Measurements from ENCODE around the gene HTD2.
"Not testable (repeated sequence)": the region's sequence is repeated elsewhere in the genome, so short reads cannot be mapped to it uniquely, and the experiment has no call there.

HTD2 gene

GRCh38 chr3:58337190-58337589 lies 30.9 kb downstream of the HTD2 start:
- no peak for DNase-seq (ENCODE audit: low read depth)
- TF ChIP-seq CTCF (conservative IDR thresholded peaks at IDR 0.05; ENCODE audit: control insufficient read depth, insufficient read depth, low read depth, low read length): no peak
- H3K4me3 ChIP-seq (ENCODE audit: control insufficient read depth, low read depth, low read length): no peak overlapping the region

GRCh38 chr3:58339146-58339545 lies 32.8 kb downstream of the HTD2 start:
- DNase-seq (ENCODE audit: low read depth); H3K4me3 ChIP-seq (ENCODE audit: control insufficient read depth, low read depth, low read length): not testable (repeated sequence)

- DNase-seq (ENCODE audit: low read depth): no peak
- no peak for TF ChIP-seq CTCF (conservative IDR thresholded peaks at IDR 0.05; ENCODE audit: control insufficient read depth, insufficient read depth, low read depth, low read length)
- H3K4me3 ChIP-seq (ENCODE audit: control insufficient read depth, low read depth, low read length): no peak overlapping the region
Measured at GRCh38 chr3:58340594-58341244, 34.4 kb downstream of the HTD2 start.

GRCh38 chr3:58341376-58341775 lies 35.1 kb downstream of the HTD2 start:
- DNase-seq (ENCODE audit: low read depth): peak; percentile 51
- TF ChIP-seq CTCF (conservative IDR thresholded peaks at IDR 0.05; ENCODE audit: control insufficient read depth, insufficient read depth, low read depth, low read length): no peak
- H3K4me3 ChIP-seq (ENCODE audit: control insufficient read depth, low read depth, low read length): no peak overlapping the region

- no peak for DNase-seq (ENCODE audit: low read depth)
- no peak overlapping the region for H3K4me3 ChIP-seq (ENCODE audit: control insufficient read depth, low read depth, low read length)
- no peak for TF ChIP-seq CTCF (conservative IDR thresholded peaks at IDR 0.05; ENCODE audit: control insufficient read depth, insufficient read depth, low read depth, low read length)
Measured at GRCh38 chr3:58342676-58343075, 36.4 kb downstream of the HTD2 start.

GRCh38 chr3:58345457-58345856 lies 39.1 kb downstream of the HTD2 start:
- no peak for TF ChIP-seq CTCF (conservative IDR thresholded peaks at IDR 0.05; ENCODE audit: control insufficient read depth, insufficient read depth, low read depth, low read length)
- H3K4me3 ChIP-seq (ENCODE audit: control insufficient read depth, low read depth, low read length): no peak overlapping the region
- DNase-seq (ENCODE audit: low read depth): peak; percentile 42

GRCh38 chr3:58346368-58346767 lies 40.0 kb downstream of the HTD2 start:
- TF ChIP-seq CTCF (conservative IDR thresholded peaks at IDR 0.05; ENCODE audit: control insufficient read depth, insufficient read depth, low read depth, low read length): no peak
- no peak for DNase-seq (ENCODE audit: low read depth)
- H3K4me3 ChIP-seq (ENCODE audit: control insufficient read depth, low read depth, low read length): no peak overlapping the region

All from fibroblast of mammary gland (primary cell).